D721Med (cell line): ENCODE data around the gene AUTS2.

Experiments used
- DNase-seq: peaks from one replicate; pipeline ENCODE4 v3.0.0; 2011; ENCODE audit warnings: low spot score; ENCODE audit not compliant: insufficient read length
- FAIRE-seq: peaks from 2 replicates; lab custom pipeline; 2011; peaks lifted over from hg19 to GRCh38; lab: Jason Lieb, UNC
- TF ChIP-seq, protein P1 (sequence below): IDR thresholded peaks from 2 replicates; pipeline ENCODE4 v1.5.1; 2012; ENCODE audit warnings: mild to moderate bottlenecking, control low read depth; ENCODE audit not compliant: insufficient read depth; ENCODE audit errors: missing control alignments

Gene AUTS2

DNA sequence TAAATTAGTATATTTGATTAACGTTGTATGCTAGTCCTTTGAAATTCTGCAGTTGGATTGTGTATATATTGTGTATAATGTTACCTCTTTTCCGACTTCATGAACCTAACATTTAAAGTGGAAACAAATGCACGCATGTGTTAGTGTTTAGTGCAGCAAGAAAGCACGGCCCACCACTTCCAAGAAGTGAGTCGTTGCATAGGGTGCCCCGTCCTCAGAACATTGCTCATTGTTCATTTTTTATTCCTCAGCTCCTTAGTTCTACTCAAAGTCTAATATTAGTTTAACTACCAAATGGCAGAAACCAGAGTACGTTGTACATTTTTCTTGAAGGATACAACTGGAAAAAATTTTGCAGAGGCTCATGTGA is 407.6 kb downstream of the AUTS2 start:
- DNase-seq (no peak), FAIRE-seq (no peak)
- TF ChIP-seq, protein P1, sequence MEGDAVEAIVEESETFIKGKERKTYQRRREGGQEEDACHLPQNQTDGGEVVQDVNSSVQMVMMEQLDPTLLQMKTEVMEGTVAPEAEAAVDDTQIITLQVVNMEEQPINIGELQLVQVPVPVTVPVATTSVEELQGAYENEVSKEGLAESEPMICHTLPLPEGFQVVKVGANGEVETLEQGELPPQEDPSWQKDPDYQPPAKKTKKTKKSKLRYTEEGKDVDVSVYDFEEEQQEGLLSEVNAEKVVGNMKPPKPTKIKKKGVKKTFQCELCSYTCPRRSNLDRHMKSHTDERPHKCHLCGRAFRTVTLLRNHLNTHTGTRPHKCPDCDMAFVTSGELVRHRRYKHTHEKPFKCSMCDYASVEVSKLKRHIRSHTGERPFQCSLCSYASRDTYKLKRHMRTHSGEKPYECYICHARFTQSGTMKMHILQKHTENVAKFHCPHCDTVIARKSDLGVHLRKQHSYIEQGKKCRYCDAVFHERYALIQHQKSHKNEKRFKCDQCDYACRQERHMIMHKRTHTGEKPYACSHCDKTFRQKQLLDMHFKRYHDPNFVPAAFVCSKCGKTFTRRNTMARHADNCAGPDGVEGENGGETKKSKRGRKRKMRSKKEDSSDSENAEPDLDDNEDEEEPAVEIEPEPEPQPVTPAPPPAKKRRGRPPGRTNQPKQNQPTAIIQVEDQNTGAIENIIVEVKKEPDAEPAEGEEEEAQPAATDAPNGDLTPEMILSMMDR: no peak

DNA sequence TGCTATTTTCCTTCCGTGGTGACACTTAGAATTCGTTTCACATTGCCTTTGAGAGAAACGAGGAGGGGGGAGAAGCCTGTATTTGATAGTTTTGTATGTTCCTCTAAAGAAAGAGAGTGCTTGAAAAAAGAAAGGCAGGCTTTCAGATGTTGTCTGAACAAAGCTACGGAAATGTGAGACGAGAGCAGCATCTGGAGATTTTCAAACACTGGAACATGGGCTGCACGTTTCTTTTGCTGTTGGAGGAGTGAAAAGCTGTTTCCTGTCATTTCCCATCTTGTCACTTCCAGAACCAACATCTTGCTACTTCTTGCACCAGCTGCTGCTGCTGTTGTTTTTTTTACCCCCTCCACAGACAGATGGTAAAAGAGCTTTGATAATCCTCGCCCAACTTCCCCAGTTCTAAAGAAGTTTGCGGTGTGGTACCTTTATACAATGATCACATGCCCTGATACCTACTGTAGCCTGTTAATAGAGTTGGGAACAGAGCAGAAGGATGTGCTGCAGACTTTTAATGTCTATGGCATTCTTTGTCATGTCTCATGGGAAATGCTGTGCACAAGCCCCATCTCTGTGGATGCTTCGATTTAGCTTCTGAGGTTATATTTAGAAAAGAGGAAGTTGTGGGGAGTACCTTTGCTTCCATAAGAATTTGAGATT is 408.1 kb downstream of the AUTS2 start:
- TF ChIP-seq, protein P1: no peak
- DNase-seq: no peak
- FAIRE-seq: peak; percentile 44

DNA sequence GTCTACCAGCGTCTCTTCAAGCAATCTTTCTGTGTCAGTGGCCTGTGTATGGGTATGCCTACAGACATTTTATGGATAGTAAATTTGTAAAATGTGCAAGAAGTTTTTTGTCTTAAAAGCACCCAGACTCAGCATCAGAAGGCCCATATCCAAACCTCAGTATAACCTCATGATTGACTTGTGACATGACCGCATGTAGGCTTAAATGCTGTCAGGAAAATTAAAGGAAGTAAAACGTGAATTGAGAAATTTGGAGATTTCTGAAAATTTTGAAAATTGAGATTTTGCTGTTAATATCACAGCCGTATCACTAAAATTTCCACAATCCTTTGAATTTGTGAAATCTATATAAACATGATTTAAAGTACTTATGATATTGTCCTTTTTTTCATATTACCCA is 410.2 kb downstream of the AUTS2 start:
- FAIRE-seq (no peak), DNase-seq (no peak)
- TF ChIP-seq, protein P1: no peak

DNA sequence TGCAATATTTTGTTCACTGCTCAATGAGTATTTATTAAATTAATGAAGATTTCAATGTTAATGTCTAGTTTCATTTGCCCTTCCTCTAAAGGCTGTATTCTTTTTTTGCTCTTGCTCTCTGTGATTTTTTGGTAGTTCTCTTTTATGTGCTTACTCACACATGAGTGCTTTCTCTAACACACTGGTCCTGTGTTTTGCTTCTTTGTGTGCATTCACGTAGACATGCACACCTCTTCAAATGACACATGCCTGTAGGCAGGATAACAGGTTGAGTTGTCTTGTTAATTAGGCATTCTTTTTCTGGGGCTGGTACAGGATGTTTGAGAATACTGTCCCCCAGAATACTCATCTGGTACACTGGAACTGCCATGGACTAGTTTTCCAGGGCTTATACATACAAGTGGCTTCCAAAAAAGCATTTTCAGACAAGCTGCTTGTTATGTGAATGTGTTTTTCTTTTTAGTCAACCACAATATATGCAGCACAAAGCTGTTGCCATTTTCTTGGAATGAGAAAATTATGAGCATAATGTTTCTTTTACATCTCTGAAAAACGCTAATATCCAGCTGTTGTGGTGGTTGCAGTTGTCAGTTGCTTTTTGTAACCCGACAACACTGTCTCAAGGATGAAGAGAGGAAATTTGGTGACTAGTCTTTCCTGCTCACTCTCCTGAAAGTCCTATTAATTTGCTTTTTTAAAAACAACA is 416.4 kb downstream of the AUTS2 start:
- FAIRE-seq (no peak), DNase-seq (no peak)
- TF ChIP-seq, protein P1: no peak

DNA sequence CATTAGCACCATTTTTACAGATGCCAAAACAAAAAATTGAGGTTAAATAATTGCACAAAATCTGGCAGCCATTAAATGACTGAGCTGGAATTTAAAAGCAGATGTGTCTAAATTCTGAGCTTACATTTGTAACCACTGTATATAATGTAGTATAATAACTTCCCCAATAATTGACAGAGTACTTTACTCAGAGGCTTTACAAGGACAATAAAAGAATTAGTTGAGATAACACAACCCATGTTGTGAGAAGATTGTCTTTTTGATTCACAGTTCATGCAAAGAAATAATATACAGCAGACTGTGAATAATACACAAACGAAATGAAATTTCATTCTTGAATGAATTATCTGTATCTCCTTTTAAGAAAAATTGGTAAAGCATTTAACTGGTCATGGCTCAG is 417.1 kb downstream of the AUTS2 start:
- DNase-seq: no peak
- TF ChIP-seq, protein P1: no peak
- FAIRE-seq: no peak

DNA sequence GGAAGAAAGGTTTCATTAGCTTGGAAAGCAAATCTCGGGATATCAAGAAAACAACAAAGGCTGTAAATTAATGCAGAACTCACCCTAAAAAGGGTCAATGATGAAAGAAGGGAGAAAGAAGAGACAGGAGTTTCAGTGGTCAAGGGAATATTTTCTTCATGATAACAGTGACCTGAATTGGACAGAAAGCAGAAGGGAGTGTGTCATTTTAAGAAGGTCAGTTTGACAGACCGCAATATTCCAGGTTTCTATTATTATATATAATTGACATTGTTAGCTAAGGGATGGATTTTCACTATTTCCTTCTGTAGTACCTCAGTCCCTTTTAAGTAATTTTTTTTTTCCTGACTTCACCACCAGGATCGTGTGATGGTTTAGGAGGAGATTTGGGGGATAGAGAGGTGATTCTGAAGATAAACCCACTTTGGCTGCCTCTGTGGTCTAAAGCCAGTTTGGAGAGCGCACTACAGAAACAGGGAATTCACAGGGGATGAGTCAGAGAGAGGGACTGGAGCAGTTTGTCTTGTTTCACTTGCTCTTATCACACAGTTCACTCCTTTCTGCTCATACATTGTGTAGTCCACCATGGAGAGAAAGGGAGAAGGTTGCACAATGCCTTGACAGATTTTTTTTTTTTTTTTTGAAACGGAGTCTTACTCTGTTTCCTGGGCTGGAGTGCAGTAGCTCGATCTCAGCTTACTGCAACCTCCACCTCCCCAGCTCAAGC is 417.9 kb downstream of the AUTS2 start:
- TF ChIP-seq, protein P1: no peak
- no peak for FAIRE-seq
- no peak for DNase-seq
